Activated CD4-positive, alpha-beta T cell treated with anti-CD3 and anti-CD28 coated beads, Interleukin-2, amount 10 ng/mL, durations not matched to agents 24 days and 14 days (primary cell): ENCODE results near the gene DCPS. TPM values are rescaled to one million over a fixed set of nuclear protein-coding genes. Genes with fewer than 3 reads are reported as not detected.
A peak's percentile ranks its signal among the peaks of the same experiment; 100 is the strongest.
"Not testable (repeated sequence)": the region's sequence is repeated elsewhere in the genome, so short reads cannot be mapped to it uniquely, and the experiment has no call there.

Experiments used
- DNase-seq: peaks from one replicate; pipeline ENCODE4 v3.0.0; 2022
- H3K27ac Mint-ChIP-seq: one replicate; pipeline ENCODE4 v1.8.0; 2022; ENCODE audit warnings: mild to moderate bottlenecking, mixed read lengths
- H3K27me3 Mint-ChIP-seq: one replicate; pipeline ENCODE4 v1.8.0; 2022; ENCODE audit warnings: mixed read lengths
- H3K36me3 Mint-ChIP-seq: one replicate; pipeline ENCODE4 v1.8.0; 2022; ENCODE audit warnings: low read depth, mild to moderate bottlenecking, mixed read lengths
- H3K4me1 Mint-ChIP-seq: one replicate; pipeline ENCODE4 v1.8.0; 2021; ENCODE audit warnings: mixed read lengths
- H3K4me3 Mint-ChIP-seq: one replicate; pipeline ENCODE4 v1.8.0; 2022; ENCODE audit warnings: mild to moderate bottlenecking, moderate library complexity, mixed read lengths
- H3K9me3 Mint-ChIP-seq: one replicate; pipeline ENCODE4 v1.8.0; 2021; ENCODE audit warnings: mixed read lengths
- intact Hi-C: fragments of 100-400 bp; cut with micrococcal nuclease; formaldehyde crosslinking; loops from one replicate; pipeline ENCODE4 v1.15.1; 2023
- total RNA-seq: library from RNA; stranded (reverse); gene quantifications from 2 replicates; pipeline ENCODE4 v1.2.3, GENCODE V29; 2022

The DCPS gene
- total RNA-seq: 36.0 and 40.2 TPM in 2 replicates

GRCh38 chr11:126303623-126304456, at the start of gene DCPS:
TSS of gene DCPS (plus strand) at chr11:126304060. CDS start at chr11:126304081, 21 bp downstream.
- DNase-seq: peak; percentile 97
- peaks cover 26% of the 10 kb centered on the region for H3K36me3 Mint-ChIP-seq
- H3K4me1 Mint-ChIP-seq: peaks cover 19% of the 10 kb centered on the region
- intact Hi-C loops: loop anchor here (1.0 kb wide), 5 partner anchors 21 to 712 kb away; partner anchors contain the start of genes FAM118B, FOXRED1, RPUSD4 and STT3A
- no peaks in the 10 kb centered on the region for H3K9me3 Mint-ChIP-seq
- peak within 1 kb of the TSS; percentile 97 for H3K27ac Mint-ChIP-seq
- H3K27me3 Mint-ChIP-seq: no peaks in the 10 kb centered on the region
- H3K4me3 Mint-ChIP-seq: peak within 1 kb of the TSS; percentile 91

GRCh38 chr11:126254819-126255218, 49.0 kb upstream of the DCPS start:
- intact Hi-C loops: no loop called here
- peaks cover 2% of the 10 kb centered on the region for H3K4me1 Mint-ChIP-seq
- H3K36me3 Mint-ChIP-seq: peaks cover 18% of the 10 kb centered on the region

GRCh38 chr11:126255507-126255906, 48.4 kb upstream of the DCPS start:
- intact Hi-C loops, DNase-seq, H3K9me3 Mint-ChIP-seq, H3K4me3 Mint-ChIP-seq, H3K4me1 Mint-ChIP-seq, H3K27ac Mint-ChIP-seq, H3K27me3 Mint-ChIP-seq: not testable (repeated sequence)
- H3K36me3 Mint-ChIP-seq: peaks cover 20% of the 10 kb centered on the region

More at GRCh38 chr11:126254819-126255218, 49.0 kb upstream of the DCPS start:
- no peaks in the 10 kb centered on the region for H3K27me3 Mint-ChIP-seq
- H3K9me3 Mint-ChIP-seq: no peaks in the 10 kb centered on the region
- no peak for DNase-seq
- no peak overlapping the region for H3K4me3 Mint-ChIP-seq
- H3K27ac Mint-ChIP-seq: no peak overlapping the region

- Mint-ChIP-seq H3K9me3 (no peaks in the 10 kb centered on the region), H3K4me3 (no peak overlapping the region), H3K36me3 (peaks cover 26% of the 10 kb centered on the region), H3K27ac (no peak overlapping the region), H3K27me3 (no peaks in the 10 kb centered on the region), H3K4me1 (peaks cover 2% of the 10 kb centered on the region)
- no peak for DNase-seq
- intact Hi-C loops: no loop called here
Measured at GRCh38 chr11:126256216-126256615, 47.6 kb upstream of the DCPS start.

GRCh38 chr11:126257144-126257543, 46.7 kb upstream of the DCPS start:
- no peak overlapping the region for H3K27ac Mint-ChIP-seq
- intact Hi-C loops: no loop called here
- H3K36me3 Mint-ChIP-seq: peaks cover 29% of the 10 kb centered on the region
- H3K4me3 Mint-ChIP-seq: no peak overlapping the region
- DNase-seq: no peak
- H3K9me3 Mint-ChIP-seq: no peaks in the 10 kb centered on the region
- H3K4me1 Mint-ChIP-seq: peaks cover 2% of the 10 kb centered on the region
- no peaks in the 10 kb centered on the region for H3K27me3 Mint-ChIP-seq

GRCh38 chr11:126257764-126258163, 46.1 kb upstream of the DCPS start:
- Mint-ChIP-seq H3K27me3 (no peaks in the 10 kb centered on the region), H3K4me3 (no peak overlapping the region), H3K4me1 (peaks cover 2% of the 10 kb centered on the region), H3K36me3 (peaks cover 29% of the 10 kb centered on the region), H3K27ac (no peak overlapping the region), H3K9me3 (no peaks in the 10 kb centered on the region)
- intact Hi-C loops: no loop called here
- no peak for DNase-seq

GRCh38 chr11:126262216-126262615, 41.6 kb upstream of the DCPS start:
- no peak overlapping the region for H3K4me3 Mint-ChIP-seq
- DNase-seq: no peak
- H3K36me3 Mint-ChIP-seq: peaks cover 56% of the 10 kb centered on the region
- H3K4me1 Mint-ChIP-seq: peaks cover 10% of the 10 kb centered on the region
- intact Hi-C loops: loop anchor here (10.0 kb wide), 1 partner anchor 337 kb away; no protein-coding TSS in a partner anchor
- H3K27me3 Mint-ChIP-seq: no peaks in the 10 kb centered on the region
- no peak overlapping the region for H3K27ac Mint-ChIP-seq
- H3K9me3 Mint-ChIP-seq: no peaks in the 10 kb centered on the region

- Mint-ChIP-seq H3K9me3 (no peaks in the 10 kb centered on the region), H3K36me3 (peaks cover 61% of the 10 kb centered on the region), H3K4me3 (no peak overlapping the region), H3K27me3 (no peaks in the 10 kb centered on the region), H3K27ac (no peak overlapping the region), H3K4me1 (peaks cover 16% of the 10 kb centered on the region)
- intact Hi-C loops: loop anchor here (10.0 kb wide), 1 partner anchor 339 kb away; no protein-coding TSS in a partner anchor
- no peak for DNase-seq
Measured at GRCh38 chr11:126263489-126263888, 40.4 kb upstream of the DCPS start.

- Mint-ChIP-seq H3K27me3 (no peaks in the 10 kb centered on the region), H3K4me1 (peaks cover 30% of the 10 kb centered on the region), H3K4me3 (no peak overlapping the region), H3K9me3 (no peaks in the 10 kb centered on the region), H3K27ac (no peak overlapping the region), H3K36me3 (peaks cover 60% of the 10 kb centered on the region)
- no peak for DNase-seq
- intact Hi-C loops: loop anchor here (5.0 to 10.0 kb wide), 2 partner anchors 341 to 1389 kb away; no protein-coding TSS in a partner anchor
Measured at GRCh38 chr11:126265811-126266210, 38.0 kb upstream of the DCPS start.

GRCh38 chr11:126267650-126268049, 36.2 kb upstream of the DCPS start:
- H3K27me3 Mint-ChIP-seq: no peaks in the 10 kb centered on the region
- H3K9me3 Mint-ChIP-seq: no peaks in the 10 kb centered on the region
- intact Hi-C loops: loop anchor here (2.0 to 10.0 kb wide), 4 partner anchors 205 to 1390 kb away; partner anchors contain the start of genes CDON and CHEK1
- peaks cover 56% of the 10 kb centered on the region for H3K36me3 Mint-ChIP-seq
- peaks cover 33% of the 10 kb centered on the region for H3K4me1 Mint-ChIP-seq
- DNase-seq: no peak
- H3K27ac Mint-ChIP-seq: peak overlapping the region; percentile 92
- H3K4me3 Mint-ChIP-seq: peak overlapping the region; percentile 95

- H3K27me3 Mint-ChIP-seq: no peaks in the 10 kb centered on the region
- H3K9me3 Mint-ChIP-seq: no peaks in the 10 kb centered on the region
- peak overlapping the region; percentile 95 for H3K4me3 Mint-ChIP-seq
- H3K36me3 Mint-ChIP-seq: peaks cover 53% of the 10 kb centered on the region
- H3K4me1 Mint-ChIP-seq: peaks cover 33% of the 10 kb centered on the region
- peak; percentile 68 for DNase-seq
- intact Hi-C loops: loop anchor here (2.0 to 10.0 kb wide), 4 partner anchors 206 to 1391 kb away; partner anchors contain the start of genes CDON and CHEK1
- peak overlapping the region; percentile 92 for H3K27ac Mint-ChIP-seq
Measured at GRCh38 chr11:126268361-126268707, 35.5 kb upstream of the DCPS start.

- H3K4me3 Mint-ChIP-seq: peak within 1 kb of the TSS; percentile 95
- peak within 1 kb of the TSS; percentile 92 for H3K27ac Mint-ChIP-seq
- peaks cover 33% of the 10 kb centered on the region for H3K4me1 Mint-ChIP-seq
- peak; percentile 100 for DNase-seq
- intact Hi-C loops: loop anchor here (1.0 to 10.0 kb wide), 9 partner anchors 14 to 1392 kb away; partner anchors contain the start of genes CDON, CHEK1, DCPS and EI24
- no peaks in the 10 kb centered on the region for H3K27me3 Mint-ChIP-seq
- H3K36me3 Mint-ChIP-seq: peaks cover 50% of the 10 kb centered on the region
- no peaks in the 10 kb centered on the region for H3K9me3 Mint-ChIP-seq
Measured at GRCh38 chr11:126268708-126269579, 34.9 kb upstream of the DCPS start, which contains the start of the genes FOXRED1 and SRPRA. TSS of gene FOXRED1 (plus strand) at chr11:126269154. CDS start at chr11:126269207, 53 bp downstream. TSS of gene SRPRA (minus strand) at chr11:126268895. CDS start at chr11:126268804, 91 bp downstream.

- Mint-ChIP-seq H3K36me3 (peaks cover 45% of the 10 kb centered on the region), H3K9me3 (no peaks in the 10 kb centered on the region), H3K27ac (no peak overlapping the region), H3K4me1 (peaks cover 14% of the 10 kb centered on the region), H3K4me3 (no peak overlapping the region), H3K27me3 (no peaks in the 10 kb centered on the region)
- no peak for DNase-seq
- intact Hi-C loops: no loop called here
Measured at GRCh38 chr11:126277322-126277721, 26.5 kb upstream of the DCPS start.
